Measurements from ENCODE around the gene P3R3URF.

- TF ChIP-seq CTCF (IDR thresholded peaks at IDR 0.05 in 8 of 11, conservative IDR thresholded peaks at IDR 0.05 in 3 of 11) (no peak), POLR2A (IDR thresholded peaks at IDR 0.05) (no peak), POLR2AphosphoS5 (IDR thresholded peaks at IDR 0.05) (no peak)
Measured at GRCh38 chr1:46206399-46206798, 30.1 kb upstream of the P3R3URF start.
